ENCODE data around the gene C11orf21. TPM values are rescaled to one million over a fixed set of nuclear protein-coding genes. Genes with fewer than 3 reads are reported as not detected.

Gene C11orf21
- total RNA-seq, 4 donors from 2014 or later: 0.15 to 0.78 (median 0.42) TPM

GRCh38 chr11:2249189-2249916 is 52.4 kb downstream of the C11orf21 start:
- WGBS, 2 donors (ENCODE audit: low coverage in 1 of 2): 72% methylated on average over 7 of the region's 20 CpGs; no CpG with 5 or more reads in 1 of the 2 donors
- TF ChIP-seq CTCF (IDR thresholded peaks at IDR 0.05) (no peak), POLR2AphosphoS5 (IDR thresholded peaks at IDR 0.05) (no peak), EP300 (IDR thresholded peaks at IDR 0.05) (no peak), POLR2A (IDR thresholded peaks at IDR 0.05) (no peak)
- ATAC-seq: no peak
- H3K4me3 ChIP-seq: no peak overlapping the region
- no peaks in the 10 kb centered on the region for H3K36me3 ChIP-seq
- H3K9me3 ChIP-seq: no peaks in the 10 kb centered on the region
- no peaks in the 10 kb centered on the region for H3K4me1 ChIP-seq
- no peak overlapping the region for H3K27ac ChIP-seq
- peaks cover 27% of the 10 kb centered on the region for H3K27me3 ChIP-seq

- no peaks in the 10 kb centered on the region for H3K36me3 ChIP-seq
- H3K9me3 ChIP-seq: no peaks in the 10 kb centered on the region
- H3K4me1 ChIP-seq: no peaks in the 10 kb centered on the region
- ATAC-seq: no peak
- no peak overlapping the region for H3K27ac ChIP-seq
- H3K27me3 ChIP-seq: peaks cover 27% of the 10 kb centered on the region
- WGBS, 2 donors (ENCODE audit: low coverage in 1 of 2): 60% methylated on average over 2 of the region's 7 CpGs; no CpG with 5 or more reads in 1 of the 2 donors
- H3K4me3 ChIP-seq: no peak overlapping the region
- TF ChIP-seq EP300 (IDR thresholded peaks at IDR 0.05) (no peak), POLR2A (IDR thresholded peaks at IDR 0.05) (no peak), CTCF (IDR thresholded peaks at IDR 0.05) (no peak), POLR2AphosphoS5 (IDR thresholded peaks at IDR 0.05) (no peak)
These were observed 53.0 kb downstream of the C11orf21 start for GRCh38 chr11:2248762-2249161.

GRCh38 chr11:2248242-2248641 is 53.5 kb downstream of the C11orf21 start:
- TF ChIP-seq EP300 (IDR thresholded peaks at IDR 0.05) (no peak), CTCF (IDR thresholded peaks at IDR 0.05) (no peak), POLR2AphosphoS5 (IDR thresholded peaks at IDR 0.05) (no peak), POLR2A (IDR thresholded peaks at IDR 0.05) (no peak)
- H3K27me3 ChIP-seq: peaks cover 27% of the 10 kb centered on the region

GRCh38 chr11:2247496-2247895 is 54.2 kb downstream of the C11orf21 start:
- 55 to 78% methylated on average over 3 to 7 of the region's 7 CpGs for WGBS, 2 donors (ENCODE audit: low coverage in 1 of 2)
- TF ChIP-seq CTCF (IDR thresholded peaks at IDR 0.05): no peak
- TF ChIP-seq POLR2A (IDR thresholded peaks at IDR 0.05): no peak
- H3K27me3 ChIP-seq: peaks cover 27% of the 10 kb centered on the region
- ATAC-seq: no peak
- no peak overlapping the region for H3K27ac ChIP-seq
- H3K4me1 ChIP-seq: no peaks in the 10 kb centered on the region
- H3K4me3 ChIP-seq: no peak overlapping the region
- no peaks in the 10 kb centered on the region for H3K36me3 ChIP-seq
- peaks cover 0 to 5% (median 0%) of the 10 kb centered on the region in 3 donors for H3K9me3 ChIP-seq

More at GRCh38 chr11:2248242-2248641, 53.5 kb downstream of the C11orf21 start:
- ATAC-seq: no peak
- no peaks in the 10 kb centered on the region for H3K9me3 ChIP-seq
- 94 to 100% methylated on average over 2 to 5 of the region's 11 CpGs for WGBS, 2 donors (ENCODE audit: low coverage in 1 of 2)
- H3K4me1 ChIP-seq: no peaks in the 10 kb centered on the region
- no peaks in the 10 kb centered on the region for H3K36me3 ChIP-seq
- no peak overlapping the region for H3K4me3 ChIP-seq
- H3K27ac ChIP-seq: no peak overlapping the region

Small RNA genes within 50 kb of the gene (small RNA-seq; reads per million reads assigned to genes)
- 0 reads per million in 4 donors for gene RNU6-878P

Other genes starting within 250 kb of the C11orf21 start
- gene IGF2, start 162.5 kb downstream of the C11orf21 start, total RNA-seq: 10 to 100 TPM in 3 of 4 donors, 1 to 10 TPM in 1; 8.7 to 49.5 (median 28.7) TPM
- gene INS, start 140.7 kb downstream of the C11orf21 start, total RNA-seq: not detected
- under 1 TPM in 2 of 4 donors, not detected in 2; 0.27 TPM for gene TH, start 130.1 kb downstream of the C11orf21 start, total RNA-seq
- gene ASCL2, start 31.3 kb downstream of the C11orf21 start, total RNA-seq: under 1 TPM in 1 of 4 donors, not detected in 3; 0.27 TPM
- gene TSPAN32, start 95 bp upstream of the C11orf21 start, total RNA-seq: 1 to 10 TPM in 2 of 4 donors, under 1 TPM in 1, not detected in 1; 0.62 to 3.6 (median 3.6) TPM
- gene CD81, start 75.4 kb upstream of the C11orf21 start, total RNA-seq: 100 to 1,000 TPM; 327 to 576 (median 541) TPM
- gene TSSC4, start 98.8 kb upstream of the C11orf21 start, total RNA-seq: 10 to 100 TPM; 54.8 to 70.2 (median 66.3) TPM
- not detected for gene TRPM5, start 142.6 kb upstream of the C11orf21 start, total RNA-seq
- gene KCNQ1, start 143.1 kb upstream of the C11orf21 start, total RNA-seq: 10 to 100 TPM in 1 of 4 donors, 1 to 10 TPM in 3; 2.6 to 12.7 (median 4.9) TPM